Measurements from ENCODE around the gene ARID5B. TPM values are rescaled to one million over a fixed set of nuclear protein-coding genes. Genes with fewer than 3 reads are reported as not detected.

ARID5B gene
- total RNA-seq, 4 donors from 2014 or later: 47.2 to 127 (median 62.8) TPM

GRCh38 chr10:61907587-61907986 is 6.1 kb downstream of the ARID5B start:
- WGBS, 2 donors: 76 to 85% methylated on average over 3 of the region's 3 CpGs
- TF ChIP-seq POLR2A (IDR thresholded peaks at IDR 0.05): no peak
- TF ChIP-seq, protein P1, sequence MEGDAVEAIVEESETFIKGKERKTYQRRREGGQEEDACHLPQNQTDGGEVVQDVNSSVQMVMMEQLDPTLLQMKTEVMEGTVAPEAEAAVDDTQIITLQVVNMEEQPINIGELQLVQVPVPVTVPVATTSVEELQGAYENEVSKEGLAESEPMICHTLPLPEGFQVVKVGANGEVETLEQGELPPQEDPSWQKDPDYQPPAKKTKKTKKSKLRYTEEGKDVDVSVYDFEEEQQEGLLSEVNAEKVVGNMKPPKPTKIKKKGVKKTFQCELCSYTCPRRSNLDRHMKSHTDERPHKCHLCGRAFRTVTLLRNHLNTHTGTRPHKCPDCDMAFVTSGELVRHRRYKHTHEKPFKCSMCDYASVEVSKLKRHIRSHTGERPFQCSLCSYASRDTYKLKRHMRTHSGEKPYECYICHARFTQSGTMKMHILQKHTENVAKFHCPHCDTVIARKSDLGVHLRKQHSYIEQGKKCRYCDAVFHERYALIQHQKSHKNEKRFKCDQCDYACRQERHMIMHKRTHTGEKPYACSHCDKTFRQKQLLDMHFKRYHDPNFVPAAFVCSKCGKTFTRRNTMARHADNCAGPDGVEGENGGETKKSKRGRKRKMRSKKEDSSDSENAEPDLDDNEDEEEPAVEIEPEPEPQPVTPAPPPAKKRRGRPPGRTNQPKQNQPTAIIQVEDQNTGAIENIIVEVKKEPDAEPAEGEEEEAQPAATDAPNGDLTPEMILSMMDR (IDR thresholded peaks at IDR 0.05): no peak
- no peak overlapping the region for H3K4me3 ChIP-seq (ENCODE audit: low read depth, poor library complexity, severe bottlenecking)
- DNase-seq (ENCODE audit: low spot score in 2 of 2): no peak
- intact Hi-C loops (cut with DNase I; ENCODE audit: low total_unique reads): no loop called here

GRCh38 chr10:61910226-61910805 is 8.8 kb downstream of the ARID5B start:
- WGBS, 2 donors: 91 to 93% methylated on average over 6 of the region's 6 CpGs
- no peak for TF ChIP-seq POLR2A (IDR thresholded peaks at IDR 0.05)
- TF ChIP-seq, protein P1 (IDR thresholded peaks at IDR 0.05): no peak
- intact Hi-C loops (cut with DNase I; ENCODE audit: low total_unique reads): no loop called here
- DNase-seq (ENCODE audit: low spot score in 2 of 2): no peak
- H3K4me3 ChIP-seq (ENCODE audit: low read depth, poor library complexity, severe bottlenecking): no peak overlapping the region

GRCh38 chr10:61910894-61911293 is 9.4 kb downstream of the ARID5B start:
- DNase-seq (ENCODE audit: low spot score in 2 of 2): no peak
- no peak overlapping the region for H3K4me3 ChIP-seq (ENCODE audit: low read depth, poor library complexity, severe bottlenecking)
- intact Hi-C loops (cut with DNase I; ENCODE audit: low total_unique reads): no loop called here
- TF ChIP-seq, protein P1 (IDR thresholded peaks at IDR 0.05): no peak
- no peak for TF ChIP-seq POLR2A (IDR thresholded peaks at IDR 0.05)
- 70 to 82% methylated on average over 2 of the region's 2 CpGs for WGBS, 2 donors

- no peak for DNase-seq (ENCODE audit: low spot score in 2 of 2)
- intact Hi-C loops (cut with DNase I; ENCODE audit: low total_unique reads): no loop called here
- H3K4me3 ChIP-seq (ENCODE audit: low read depth, poor library complexity, severe bottlenecking): no peak overlapping the region
- TF ChIP-seq, protein P1 (IDR thresholded peaks at IDR 0.05): no peak
- no peak for TF ChIP-seq POLR2A (IDR thresholded peaks at IDR 0.05)
- 77 to 82% methylated on average over 5 of the region's 5 CpGs for WGBS, 2 donors
Observed at GRCh38 chr10:61911425-61911824, 9.9 kb downstream of the ARID5B start.

GRCh38 chr10:61912981-61913380 is 11.5 kb downstream of the ARID5B start:
- no peak overlapping the region for H3K4me3 ChIP-seq (ENCODE audit: low read depth, poor library complexity, severe bottlenecking)
- TF ChIP-seq, protein P1 (IDR thresholded peaks at IDR 0.05): no peak
- TF ChIP-seq POLR2A (IDR thresholded peaks at IDR 0.05): no peak
- no peak for DNase-seq (ENCODE audit: low spot score in 2 of 2)
- 90 to 94% methylated on average over 2 of the region's 2 CpGs for WGBS, 2 donors
- intact Hi-C loops (cut with DNase I; ENCODE audit: low total_unique reads): no loop called here

GRCh38 chr10:61918140-61918539 is 16.6 kb downstream of the ARID5B start:
- DNase-seq (ENCODE audit: low spot score in 2 of 2): no peak
- 90 to 97% methylated on average over 1 of the region's 1 CpG for WGBS, 2 donors
- intact Hi-C loops (cut with DNase I; ENCODE audit: low total_unique reads): no loop called here
- no peak for TF ChIP-seq POLR2A (IDR thresholded peaks at IDR 0.05)
- TF ChIP-seq, protein P1 (IDR thresholded peaks at IDR 0.05): no peak
- no peak overlapping the region for H3K4me3 ChIP-seq (ENCODE audit: low read depth, poor library complexity, severe bottlenecking)
